ENCODE measurements around the gene SSH3.
A peak's percentile ranks its signal among the peaks of the same experiment; 100 is the strongest.
"Not testable (repeated sequence)": the region's sequence is repeated elsewhere in the genome, so short reads cannot be mapped to it uniquely, and the experiment has no call there.

SSH3 gene

GRCh38 chr11:67311051-67311555 lies 7.8 kb downstream of the SSH3 start:
- DNase-seq: no peak

- DNase-seq: no peak
Measured at GRCh38 chr11:67311556-67312082, 8.3 kb downstream of the SSH3 start.

GRCh38 chr11:67312187-67313021 lies 9.1 kb downstream of the SSH3 start:
- no peak for DNase-seq

- DNase-seq: no peak
Measured at GRCh38 chr11:67313125-67313890, 10.0 kb downstream of the SSH3 start.

- DNase-seq: no peak
Measured at GRCh38 chr11:67314218-67314617, 10.9 kb downstream of the SSH3 start.

GRCh38 chr11:67315325-67315909 lies 12.1 kb downstream of the SSH3 start:
- DNase-seq: no peak

GRCh38 chr11:67316882-67317204 lies 13.5 kb downstream of the SSH3 start:
- DNase-seq: no peak

GRCh38 chr11:67317205-67317887 lies 14.0 kb downstream of the SSH3 start:
- peak; percentile 100 for DNase-seq

- DNase-seq: no peak
Measured at GRCh38 chr11:67317888-67318555, 14.7 kb downstream of the SSH3 start.

- not testable (repeated sequence) for DNase-seq
Measured at GRCh38 chr11:67318876-67319275, 15.5 kb downstream of the SSH3 start.

- DNase-seq: no peak
Measured at GRCh38 chr11:67320011-67320410, 16.7 kb downstream of the SSH3 start.

- DNase-seq: no peak
Measured at GRCh38 chr11:67320691-67321090, 17.4 kb downstream of the SSH3 start.

- DNase-seq: no peak
Measured at GRCh38 chr11:67321313-67321871, 18.1 kb downstream of the SSH3 start.

- no peak for DNase-seq
Measured at GRCh38 chr11:67322049-67322448, 18.7 kb downstream of the SSH3 start.

GRCh38 chr11:67323526-67323925 lies 20.2 kb downstream of the SSH3 start:
- no peak for DNase-seq

GRCh38 chr11:67332081-67332691 lies 28.9 kb downstream of the SSH3 start:
- DNase-seq: no peak

- no peak for DNase-seq
Measured at GRCh38 chr11:67337257-67337656, 33.9 kb downstream of the SSH3 start.

- no peak for DNase-seq
Measured at GRCh38 chr11:67344264-67344663, 40.9 kb downstream of the SSH3 start.

- DNase-seq: no peak
Measured at GRCh38 chr11:67345247-67345919, 42.1 kb downstream of the SSH3 start.
